Measurements from ENCODE around the gene ATP11C. TPM values are rescaled to one million over a fixed set of nuclear protein-coding genes. Genes with fewer than 3 reads are reported as not detected.
"Not testable (repeated sequence)": the region's sequence is repeated elsewhere in the genome, so short reads cannot be mapped to it uniquely, and the experiment has no call there.

The ATP11C gene
- total and polyA plus RNA-seq, 7 experiments from 2014 or later, result 4.5 to 27.5 (median 22.0) TPM

- H3K4me3 ChIP-seq (ENCODE audit: low read length), result no peak overlapping the region
- ChIA-PET POLR2A (no interaction called here), CTCF (interaction anchor here (0.6 kb wide), 1 partner anchor 98 kb away, joined by 3 read pairs; no protein-coding TSS in a partner anchor)
- H3K36me3 ChIP-seq (ENCODE audit: control insufficient read depth in 2 of 3, insufficient read depth in 3 of 3, low read length in 3 of 3), result no peaks in the 10 kb centered on the region
- H3K27me3 ChIP-seq (ENCODE audit: control insufficient read depth in 2 of 2, insufficient read depth in 2 of 2, low read length in 2 of 2), result no peaks in the 10 kb centered on the region
- H3K27me3 Mint-ChIP-seq, result peaks cover 7 to 22% (median 11%) of the 10 kb centered on the region in 5 donors
- no peaks in the 10 kb centered on the region for H3K4me1 Mint-ChIP-seq
- no peaks in the 10 kb centered on the region for H3K4me1 ChIP-seq (ENCODE audit: control insufficient read depth in 2 of 2, insufficient read depth in 2 of 2, low read length in 2 of 2)
- no peaks in the 10 kb centered on the region for H3K9me3 ChIP-seq (ENCODE audit: control insufficient read depth in 2 of 3, low read length in 3 of 3)
- no peak for DNase-seq
- peaks cover 0 to 5% (median 0%) of the 10 kb centered on the region in 11 donors for H3K9me3 Mint-ChIP-seq
- intact Hi-C loops (cut with micrococcal nuclease), result no loop called here
- no peak overlapping the region for H3K4me3 Mint-ChIP-seq
- no peak overlapping the region for H3K27ac Mint-ChIP-seq
- no peaks in the 10 kb centered on the region for H3K36me3 Mint-ChIP-seq
- H3K27ac ChIP-seq (ENCODE audit: low read depth, low read length), result no peak overlapping the region
- ATAC-seq, result no peak
These were observed 34.9 kb upstream of the ATP11C start for GRCh38 chrX:139967750-139968149.

DNA sequence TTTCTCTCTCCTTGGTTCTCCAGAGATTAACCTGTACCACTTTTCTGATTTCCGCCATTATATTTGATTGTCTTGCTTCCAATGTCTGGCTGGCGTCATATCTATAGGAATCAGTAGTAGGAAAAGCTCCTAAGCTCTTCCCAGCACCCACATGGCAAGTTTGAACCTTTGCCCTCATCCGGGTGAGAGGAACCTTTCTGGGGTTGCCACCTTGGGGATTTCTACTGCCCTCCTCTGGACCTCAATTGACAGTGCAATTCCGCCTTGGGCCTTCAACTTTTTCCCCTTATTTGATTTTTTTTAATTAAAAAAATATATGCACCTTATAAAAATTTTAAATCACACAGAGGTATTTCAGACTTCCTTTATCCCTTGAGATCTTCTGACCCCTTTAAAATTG is 34.4 kb upstream of the ATP11C start:
- H3K36me3 ChIP-seq (ENCODE audit: control insufficient read depth in 2 of 3, insufficient read depth in 3 of 3, low read length in 3 of 3), result no peaks in the 10 kb centered on the region
- Mint-ChIP-seq H3K36me3 (no peaks in the 10 kb centered on the region), H3K27me3 (peaks cover 7 to 22% (median 11%) of the 10 kb centered on the region in 5 donors), H3K9me3 (peaks cover 0 to 5% (median 0%) of the 10 kb centered on the region in 11 donors), H3K27ac (no peak overlapping the region), H3K4me3 (no peak overlapping the region), H3K4me1 (no peaks in the 10 kb centered on the region)
- DNase-seq (no peak), ATAC-seq (no peak)
- ChIA-PET CTCF (interaction anchor here (0.6 kb wide), 1 partner anchor 98 kb away, joined by 3 read pairs; no protein-coding TSS in a partner anchor), POLR2A (no interaction called here)
- intact Hi-C loops (cut with micrococcal nuclease), result no loop called here
- H3K27ac ChIP-seq (ENCODE audit: low read depth, low read length), result no peak overlapping the region
- H3K4me1 ChIP-seq (ENCODE audit: control insufficient read depth in 2 of 2, insufficient read depth in 2 of 2, low read length in 2 of 2), result no peaks in the 10 kb centered on the region
- no peaks in the 10 kb centered on the region for H3K27me3 ChIP-seq (ENCODE audit: control insufficient read depth in 2 of 2, insufficient read depth in 2 of 2, low read length in 2 of 2)
- no peaks in the 10 kb centered on the region for H3K9me3 ChIP-seq (ENCODE audit: control insufficient read depth in 2 of 3, low read length in 3 of 3)
- no peak overlapping the region for H3K4me3 ChIP-seq (ENCODE audit: low read length)

DNA sequence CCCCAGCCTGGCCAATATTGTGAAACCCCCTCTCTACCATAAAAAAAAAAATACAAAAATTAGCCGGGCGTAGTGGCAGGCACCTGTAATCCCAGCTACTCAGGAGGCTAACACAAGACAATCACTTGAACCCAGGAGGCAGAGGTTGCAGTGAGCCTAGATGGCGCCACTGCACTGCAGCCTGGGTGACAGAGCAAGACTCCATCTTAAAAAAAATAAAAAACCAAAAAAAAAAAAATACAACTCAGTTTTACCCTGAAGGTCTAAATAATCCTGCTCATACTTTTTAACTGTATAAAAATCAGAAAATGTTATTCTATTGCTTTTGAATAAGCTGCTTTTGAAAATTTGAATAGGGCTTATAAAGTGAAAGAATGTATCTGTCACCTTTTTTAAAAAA is 33.3 kb upstream of the ATP11C start:
- H3K27ac Mint-ChIP-seq; CTCF ChIA-PET; H3K9me3 Mint-ChIP-seq; intact Hi-C loops (cut with micrococcal nuclease); H3K4me1 ChIP-seq (ENCODE audit: control insufficient read depth in 2 of 2, insufficient read depth in 2 of 2, low read length in 2 of 2); H3K9me3 ChIP-seq (ENCODE audit: control insufficient read depth in 2 of 3, low read length in 3 of 3); H3K27me3 ChIP-seq (ENCODE audit: control insufficient read depth in 2 of 2, insufficient read depth in 2 of 2, low read length in 2 of 2); H3K4me3 ChIP-seq (ENCODE audit: low read length); POLR2A ChIA-PET; H3K36me3 ChIP-seq (ENCODE audit: control insufficient read depth in 2 of 3, insufficient read depth in 3 of 3, low read length in 3 of 3); H3K4me1 Mint-ChIP-seq; H3K27ac ChIP-seq (ENCODE audit: low read depth, low read length); H3K4me3 Mint-ChIP-seq; H3K36me3 Mint-ChIP-seq; DNase-seq; ATAC-seq: not testable (repeated sequence)
- H3K27me3 Mint-ChIP-seq, result peaks cover 0 to 13% (median 8%) of the 10 kb centered on the region in 5 donors

DNA sequence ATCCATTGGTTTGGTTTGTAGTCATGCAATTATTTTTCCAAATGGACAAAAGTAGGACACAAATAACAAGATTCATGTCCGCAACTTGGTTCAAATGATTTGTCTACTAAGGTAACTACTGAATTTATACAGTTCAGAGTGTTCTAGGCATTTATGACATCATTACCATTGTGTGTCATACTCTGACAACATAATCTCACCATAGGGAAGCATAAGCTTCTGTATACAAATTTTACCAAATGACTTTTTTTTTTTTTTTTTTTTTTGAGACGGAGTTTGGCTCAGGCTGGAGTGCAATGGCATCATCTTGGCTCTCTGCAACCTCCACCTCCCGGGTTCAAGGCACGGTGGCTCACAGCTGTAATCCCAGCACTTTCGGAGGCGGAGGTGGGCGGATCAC is 32.6 kb upstream of the ATP11C start, which contains the start of gene CXorf66:
CXorf66 (minus strand) TSS at position 101 of the 400 bp plus-strand sequence; CDS start at position 76, 25 bp downstream.
- ATAC-seq (no peak), DNase-seq (no peak)
- no peak within 1 kb of the TSS for H3K4me3 Mint-ChIP-seq
- peaks cover 0 to 5% (median 0%) of the 10 kb centered on the region in 11 donors for H3K9me3 Mint-ChIP-seq
- intact Hi-C loops (cut with micrococcal nuclease), result no loop called here
- no peak within 1 kb of the TSS for H3K27ac ChIP-seq (ENCODE audit: low read depth, low read length)
- peaks cover 0 to 9% (median 7%) of the 10 kb centered on the region in 5 donors for H3K27me3 Mint-ChIP-seq
- H3K4me1 Mint-ChIP-seq, result no peaks in the 10 kb centered on the region
- no peaks in the 10 kb centered on the region for H3K4me1 ChIP-seq (ENCODE audit: control insufficient read depth in 2 of 2, insufficient read depth in 2 of 2, low read length in 2 of 2)
- no peaks in the 10 kb centered on the region for H3K36me3 Mint-ChIP-seq
- H3K27me3 ChIP-seq (ENCODE audit: control insufficient read depth in 2 of 2, insufficient read depth in 2 of 2, low read length in 2 of 2), result no peaks in the 10 kb centered on the region
- no peak within 1 kb of the TSS for H3K4me3 ChIP-seq (ENCODE audit: low read length)
- H3K36me3 ChIP-seq (ENCODE audit: control insufficient read depth in 2 of 3, insufficient read depth in 3 of 3, low read length in 3 of 3), result no peaks in the 10 kb centered on the region
- CTCF ChIA-PET, result no interaction called here
- no peak within 1 kb of the TSS for H3K27ac Mint-ChIP-seq
- POLR2A ChIA-PET, result no interaction called here
- H3K9me3 ChIP-seq (ENCODE audit: control insufficient read depth in 2 of 3, low read length in 3 of 3), result no peaks in the 10 kb centered on the region

DNA sequence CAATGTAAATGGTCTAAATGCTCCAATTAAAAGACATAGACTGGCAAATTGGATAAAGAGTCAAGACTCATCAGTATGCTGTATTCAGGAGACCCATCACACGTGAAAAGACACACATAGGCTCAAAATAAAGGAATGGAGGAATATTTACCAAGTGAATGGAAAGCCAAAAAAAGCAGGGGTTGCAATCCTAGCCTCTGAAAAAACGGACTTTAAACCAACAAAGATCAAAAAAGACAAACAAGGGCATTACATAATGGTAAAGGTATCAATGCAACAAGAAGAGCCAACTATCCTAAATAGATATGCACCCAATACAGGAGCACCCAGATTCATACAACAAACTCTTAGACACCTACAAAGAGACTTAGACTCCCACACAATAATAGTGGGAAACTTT is 28.2 kb upstream of the ATP11C start:
- H3K27me3 Mint-ChIP-seq; H3K27ac ChIP-seq (ENCODE audit: low read depth, low read length); H3K36me3 Mint-ChIP-seq; H3K36me3 ChIP-seq (ENCODE audit: control insufficient read depth in 2 of 3, insufficient read depth in 3 of 3, low read length in 3 of 3); H3K27ac Mint-ChIP-seq; POLR2A ChIA-PET; DNase-seq; CTCF ChIA-PET; H3K4me3 ChIP-seq (ENCODE audit: low read length); H3K4me3 Mint-ChIP-seq; H3K4me1 Mint-ChIP-seq; H3K4me1 ChIP-seq (ENCODE audit: control insufficient read depth in 2 of 2, insufficient read depth in 2 of 2, low read length in 2 of 2); ATAC-seq; H3K9me3 ChIP-seq (ENCODE audit: control insufficient read depth in 2 of 3, low read length in 3 of 3); intact Hi-C loops (cut with micrococcal nuclease); H3K27me3 ChIP-seq (ENCODE audit: control insufficient read depth in 2 of 2, insufficient read depth in 2 of 2, low read length in 2 of 2): not testable (repeated sequence)
- H3K9me3 Mint-ChIP-seq, result peaks cover 0 to 10% (median 0%) of the 10 kb centered on the region in 11 donors

DNA sequence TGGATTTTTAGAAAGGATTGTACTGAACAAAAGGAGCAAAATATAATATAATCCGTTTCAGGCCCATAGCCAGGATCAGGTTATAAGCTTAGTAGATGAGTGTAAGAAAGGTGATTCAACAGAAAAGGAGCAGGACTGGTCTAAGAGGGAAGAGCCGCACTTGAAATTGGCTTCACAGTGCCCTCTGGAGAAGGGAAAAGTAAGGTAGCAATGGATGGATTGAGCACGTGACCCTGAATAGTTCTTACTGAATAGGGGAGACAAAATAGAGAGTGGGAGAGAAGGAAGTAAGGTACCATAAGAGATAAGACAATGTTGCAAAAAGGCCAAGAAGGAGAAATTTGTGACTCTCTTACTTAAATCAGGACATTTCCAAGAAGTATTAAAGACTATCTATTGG is 16.9 kb upstream of the ATP11C start:
- H3K36me3 Mint-ChIP-seq, result no peaks in the 10 kb centered on the region
- peaks cover 0 to 2% (median 0%) of the 10 kb centered on the region in 11 donors for H3K9me3 Mint-ChIP-seq
- CTCF ChIA-PET, result no interaction called here

GRCh38 chrX:139945075-139945474 is 12.2 kb upstream of the ATP11C start:
- peaks cover 0 to 2% (median 0%) of the 10 kb centered on the region in 11 donors for H3K9me3 Mint-ChIP-seq
- Histone ChIP-seq H3K27ac (ENCODE audit: low read depth, low read length) (no peak overlapping the region), H3K9me3 (ENCODE audit: control insufficient read depth in 2 of 3, low read length in 3 of 3) (no peaks in the 10 kb centered on the region), H3K4me3 (ENCODE audit: low read length) (no peak overlapping the region), H3K36me3 (ENCODE audit: control insufficient read depth in 2 of 3, insufficient read depth in 3 of 3, low read length in 3 of 3) (no peaks in the 10 kb centered on the region), H3K27me3 (ENCODE audit: control insufficient read depth in 2 of 2, insufficient read depth in 2 of 2, low read length in 2 of 2) (no peaks in the 10 kb centered on the region), H3K4me1 (ENCODE audit: control insufficient read depth in 2 of 2, insufficient read depth in 2 of 2, low read length in 2 of 2) (no peaks in the 10 kb centered on the region)
- no peak overlapping the region for H3K4me3 Mint-ChIP-seq
- no peak for ATAC-seq
- no peaks in the 10 kb centered on the region for H3K36me3 Mint-ChIP-seq
- H3K27me3 Mint-ChIP-seq, result peaks cover 0 to 8% (median 0%) of the 10 kb centered on the region in 5 donors
- H3K4me1 Mint-ChIP-seq, result peaks cover 0 to 4% (median 0%) of the 10 kb centered on the region in 7 donors
- CTCF ChIA-PET, result no interaction called here
- intact Hi-C loops (cut with micrococcal nuclease), result no loop called here
- H3K27ac Mint-ChIP-seq, result no peak overlapping the region
- POLR2A ChIA-PET, result no interaction called here
- DNase-seq, result no peak

More for the DNA sequence above, 16.9 kb upstream of the ATP11C start:
- Histone ChIP-seq H3K27me3 (ENCODE audit: control insufficient read depth in 2 of 2, insufficient read depth in 2 of 2, low read length in 2 of 2) (no peaks in the 10 kb centered on the region), H3K4me1 (ENCODE audit: control insufficient read depth in 2 of 2, insufficient read depth in 2 of 2, low read length in 2 of 2) (no peaks in the 10 kb centered on the region), H3K36me3 (ENCODE audit: control insufficient read depth in 2 of 3, insufficient read depth in 3 of 3, low read length in 3 of 3) (no peaks in the 10 kb centered on the region), H3K27ac (ENCODE audit: low read depth, low read length) (no peak overlapping the region), H3K4me3 (ENCODE audit: low read length) (no peak overlapping the region), H3K9me3 (ENCODE audit: control insufficient read depth in 2 of 3, low read length in 3 of 3) (no peaks in the 10 kb centered on the region)
- POLR2A ChIA-PET, result no interaction called here
- DNase-seq, result no peak
- Mint-ChIP-seq H3K27ac (no peak overlapping the region), H3K27me3 (no peaks in the 10 kb centered on the region), H3K4me1 (no peaks in the 10 kb centered on the region), H3K4me3 (no peak overlapping the region)
- intact Hi-C loops (cut with micrococcal nuclease), result no loop called here
- ATAC-seq, result no peak

Measured in naive thymus-derived CD4-positive, alpha-beta T cell (primary cell).